ENCODE measurements around the gene GNAL.
"Not testable (repeated sequence)": the region's sequence is repeated elsewhere in the genome, so short reads cannot be mapped to it uniquely, and the experiment has no call there.

Gene GNAL

DNA sequence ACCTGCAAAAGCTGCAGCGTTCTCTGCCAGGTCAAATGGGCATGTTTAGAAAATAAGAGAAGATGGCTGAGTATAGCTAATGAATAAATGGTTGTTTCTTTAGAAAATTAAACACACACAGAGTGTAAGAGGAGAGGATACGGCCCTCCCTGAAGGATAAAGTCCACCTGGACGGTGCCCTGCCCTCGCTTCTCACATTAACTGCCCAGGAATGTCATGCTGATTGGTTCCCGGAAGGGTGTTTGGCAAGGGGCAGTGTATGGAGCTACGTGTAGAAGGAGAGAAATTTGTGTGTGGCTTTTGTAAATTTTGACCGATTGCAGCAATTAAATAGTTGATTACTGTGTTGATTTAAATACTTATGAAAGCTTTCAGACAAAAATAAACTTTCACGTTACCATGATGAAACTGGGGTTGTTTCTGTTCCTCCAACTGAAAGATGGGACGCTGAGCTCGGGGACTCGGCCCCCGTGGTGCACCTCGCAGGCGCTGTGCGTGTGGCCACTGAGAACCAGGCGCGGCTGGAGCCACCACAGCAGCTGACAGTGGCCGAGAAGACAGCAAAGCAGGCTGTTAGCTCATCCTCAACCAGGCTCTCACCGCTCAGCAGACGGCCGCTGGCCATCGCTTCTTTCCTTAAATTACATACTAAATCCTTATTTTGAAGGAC, 196.3 kb downstream of the GNAL start:
- no peak for DNase-seq

DNA sequence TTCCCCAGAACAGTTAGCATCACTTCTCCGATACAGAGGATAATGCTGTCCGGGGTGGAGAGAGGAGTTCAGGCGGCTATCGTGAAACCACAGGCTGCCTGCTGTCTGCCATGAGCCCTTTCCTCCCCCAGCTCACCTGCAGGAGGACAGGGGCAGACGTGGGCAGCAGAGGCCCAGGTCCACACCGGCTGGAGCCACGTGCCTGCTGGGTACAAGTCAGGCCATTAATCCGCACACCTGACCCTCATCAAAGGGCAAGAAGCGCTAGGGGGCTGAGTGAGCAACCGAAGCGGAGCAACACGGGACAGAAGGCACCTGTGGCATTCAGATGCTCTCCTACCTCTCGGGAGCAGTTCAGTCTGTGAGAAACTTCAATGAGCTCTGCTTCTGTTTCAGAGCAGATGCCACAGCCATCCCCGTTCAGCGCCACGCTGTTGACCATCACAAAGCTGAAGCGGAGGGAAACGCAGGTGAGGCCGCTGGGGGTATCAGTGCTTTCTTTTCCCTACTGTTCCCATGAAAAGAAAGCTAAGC, 197.6 kb downstream of the GNAL start:
- no peak for DNase-seq

DNA sequence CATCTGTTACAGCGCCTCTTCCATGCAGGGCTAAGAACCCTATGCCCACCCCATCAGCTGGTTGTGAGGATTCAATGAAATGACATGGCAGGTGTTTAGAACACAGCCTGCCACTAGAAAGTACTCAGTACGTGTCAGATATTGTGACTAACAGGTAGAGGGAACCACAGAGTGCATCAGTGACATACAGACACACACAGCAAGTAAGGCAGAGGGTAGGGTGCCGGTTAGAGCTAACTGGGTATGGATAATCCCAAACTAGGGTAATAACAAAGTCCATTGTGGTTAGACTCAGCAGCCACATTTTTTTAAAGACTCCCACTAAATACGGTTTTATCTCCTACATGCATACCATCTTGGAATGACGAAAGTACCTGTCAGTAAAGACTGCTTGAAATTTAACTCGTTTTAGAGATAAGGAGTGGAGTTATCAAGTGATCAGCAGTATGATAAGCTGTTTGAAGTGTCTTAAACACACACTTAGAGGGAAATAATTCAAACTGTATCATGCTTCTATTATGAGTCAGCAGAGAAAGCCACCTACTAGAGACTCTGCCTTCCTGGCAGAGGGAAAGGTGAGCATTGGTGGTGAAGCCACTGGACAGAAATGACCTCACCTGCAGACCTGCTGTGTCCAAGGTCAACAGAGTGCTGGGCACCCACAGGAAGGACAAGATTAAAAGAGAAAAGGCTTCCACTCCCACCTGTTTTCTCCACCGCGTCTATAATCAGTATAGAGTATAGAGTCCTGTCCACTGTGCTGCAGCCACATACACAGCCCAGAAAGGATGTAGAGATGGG, 198.5 kb downstream of the GNAL start:
- DNase-seq, result peak; percentile 49

- no peak for DNase-seq
These were observed 199.7 kb downstream of the GNAL start for GRCh38 chr18:11888726-11889125.

DNA sequence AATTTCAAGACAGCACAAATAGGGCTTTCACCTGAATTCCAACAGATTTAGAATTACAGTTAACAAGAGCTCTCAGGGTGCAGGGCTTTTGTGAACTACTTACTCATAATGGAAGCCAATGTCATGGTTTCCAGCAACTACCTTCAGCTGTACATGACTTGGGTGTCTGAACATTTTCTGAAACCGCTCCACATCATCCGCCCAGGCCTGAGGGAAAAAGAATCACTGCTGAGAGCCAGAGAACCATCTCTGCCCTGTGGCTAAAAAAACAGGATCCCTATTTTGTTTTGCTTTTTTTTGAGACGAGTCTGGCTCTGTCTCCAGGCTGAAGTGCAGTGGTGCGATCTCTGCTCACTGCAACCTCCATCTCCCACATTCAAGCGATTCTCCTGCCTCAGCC, 200.2 kb downstream of the GNAL start:
- no peak for DNase-seq

- no peak for DNase-seq
These were observed 202.7 kb downstream of the GNAL start for GRCh38 chr18:11891737-11892136.

DNA sequence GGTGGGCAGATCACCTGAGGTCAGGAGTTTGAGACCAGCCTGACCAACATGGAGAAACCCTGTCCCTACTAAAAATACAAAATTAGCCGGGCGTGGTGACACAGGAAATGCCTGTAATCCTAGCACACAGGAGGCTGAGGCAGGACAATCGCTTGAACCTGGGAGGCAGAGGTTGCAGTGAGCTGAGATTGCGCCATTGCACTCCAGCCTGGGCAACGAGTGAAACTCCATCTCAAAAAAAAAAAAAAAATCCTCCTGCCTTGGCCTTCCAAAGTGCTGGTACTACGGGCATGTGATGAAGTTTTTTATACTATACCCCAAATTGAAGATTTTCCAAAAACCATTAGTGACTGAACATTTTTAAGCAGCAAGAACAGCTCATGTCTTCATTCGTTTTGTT, 203.4 kb downstream of the GNAL start:
- DNase-seq, result not testable (repeated sequence)

- no peak for DNase-seq
These were observed 208.7 kb downstream of the GNAL start for GRCh38 chr18:11897781-11898180.

GRCh38 chr18:11899063-11899462, 210.0 kb downstream of the GNAL start:
- no peak for DNase-seq

GRCh38 chr18:11901826-11902438, 212.9 kb downstream of the GNAL start:
- no peak for DNase-seq

GRCh38 chr18:11902522-11903292, 213.6 kb downstream of the GNAL start:
- DNase-seq, result no peak

DNA sequence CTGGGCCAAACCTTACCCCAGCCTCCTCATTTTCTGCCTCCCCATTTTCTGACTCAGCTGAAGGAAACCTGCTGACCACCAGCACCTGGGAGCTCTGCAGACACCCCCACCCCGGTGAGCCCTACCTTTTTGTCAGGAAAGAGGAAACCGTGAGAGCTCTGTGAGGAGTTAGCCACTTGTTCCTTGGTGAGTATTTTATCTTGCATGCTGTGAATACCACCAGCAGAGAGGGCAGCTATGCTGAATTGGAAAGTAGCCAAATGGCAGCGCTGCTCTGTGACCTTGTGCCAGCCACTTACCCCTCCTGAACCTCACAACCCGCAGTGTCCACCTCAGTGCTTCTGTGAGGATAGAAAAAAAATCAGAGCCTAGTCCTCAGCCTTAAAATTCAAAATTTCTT, 216.5 kb downstream of the GNAL start:
- DNase-seq, result no peak

GRCh38 chr18:11906176-11906575, 217.1 kb downstream of the GNAL start:
- DNase-seq, result no peak

DNA sequence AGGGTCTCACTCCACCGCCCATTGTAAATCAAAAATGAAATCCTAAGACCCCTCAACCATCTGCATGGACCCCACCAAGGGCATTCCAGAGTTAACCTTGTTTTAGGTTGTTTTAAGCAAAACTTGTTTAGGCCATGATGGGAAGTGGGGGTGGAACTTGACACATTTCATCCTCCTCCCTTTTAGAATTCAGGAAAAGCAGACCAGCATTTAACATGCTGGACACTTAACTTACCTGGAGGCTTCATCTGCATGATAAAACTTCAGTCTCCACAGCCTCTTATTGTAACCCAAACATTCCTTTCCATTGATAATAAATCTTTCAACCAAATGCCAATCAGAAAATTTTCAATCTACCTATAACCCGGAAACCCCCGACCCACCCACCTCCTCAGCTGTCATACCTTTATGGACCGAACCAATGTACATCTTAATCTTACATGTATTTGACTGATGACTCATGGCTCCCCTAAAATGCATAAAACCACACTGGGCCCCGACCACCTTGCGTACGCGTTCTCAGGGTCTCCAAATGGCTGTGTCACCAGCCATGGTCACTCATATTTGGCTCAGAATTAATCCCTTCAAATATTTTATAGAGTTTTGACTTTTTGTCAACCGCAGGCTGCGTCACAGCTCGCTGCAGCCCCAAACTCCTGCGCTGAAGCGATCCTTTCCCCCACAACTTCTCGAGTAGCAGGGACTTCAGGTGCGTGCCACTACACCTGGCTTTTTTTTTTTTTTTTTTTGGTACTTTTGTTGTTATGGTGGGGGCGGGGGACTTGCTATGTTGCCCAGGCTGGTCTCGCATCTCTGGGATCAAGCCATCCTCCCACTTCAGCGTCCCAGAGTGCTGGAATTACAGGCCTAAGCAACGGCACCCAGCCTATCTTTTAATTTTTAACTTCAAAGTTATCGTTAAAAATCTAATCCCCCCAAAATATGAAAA, 218.1 kb downstream of the GNAL start:
- peak; percentile 41 for DNase-seq

- peak; percentile 99 for DNase-seq
These were observed 219.4 kb downstream of the GNAL start, which contains the start of gene MPPE1 for GRCh38 chr18:11908182-11909060. Gene MPPE1, minus strand, starts transcription at chr18:11908317. Its CDS starts 11,053 bp downstream, at chr18:11897264.

DNA sequence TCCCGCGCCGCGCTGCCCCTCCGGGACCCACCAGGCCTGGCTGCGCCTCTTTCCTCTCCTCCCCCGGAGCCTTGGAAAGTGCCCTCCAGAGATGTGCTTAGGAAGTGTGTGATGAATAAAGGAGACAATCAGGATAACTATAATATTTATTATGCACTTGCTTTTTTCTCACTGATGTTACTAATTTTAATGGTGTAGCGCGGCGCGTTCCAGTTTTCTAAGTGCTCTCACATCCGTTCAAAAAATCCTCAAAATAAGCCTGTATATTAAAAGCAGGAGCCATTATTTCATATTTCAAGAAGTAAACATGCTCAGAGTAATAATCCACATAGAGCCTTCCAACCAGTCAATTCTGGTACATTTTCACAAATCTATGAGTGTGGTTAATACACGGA, 220.0 kb downstream of the GNAL start:
- no peak for DNase-seq

- DNase-seq, result peak; percentile 74
These were observed 220.5 kb downstream of the GNAL start for GRCh38 chr18:11909591-11910026.

DNA sequence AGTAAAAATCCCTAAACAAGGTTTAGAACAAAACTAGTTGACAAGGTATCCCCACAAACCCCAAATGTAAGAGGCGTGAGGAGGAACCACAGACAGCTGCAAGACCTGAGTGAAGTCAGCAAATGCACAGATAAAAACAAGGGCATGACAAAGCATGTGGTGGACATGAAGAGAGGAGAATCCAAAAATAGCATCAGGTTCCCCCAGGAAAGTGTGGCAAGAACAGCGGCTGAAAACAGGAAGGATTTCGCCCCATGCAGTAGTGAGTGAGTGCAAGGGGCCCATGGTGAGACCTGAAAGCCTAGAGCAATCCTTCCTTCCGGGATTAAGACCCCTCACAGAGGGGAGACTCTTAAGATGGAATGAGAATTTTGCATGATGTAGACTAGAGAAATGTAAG, 227.8 kb downstream of the GNAL start:
- DNase-seq, result not testable (repeated sequence)

DNA sequence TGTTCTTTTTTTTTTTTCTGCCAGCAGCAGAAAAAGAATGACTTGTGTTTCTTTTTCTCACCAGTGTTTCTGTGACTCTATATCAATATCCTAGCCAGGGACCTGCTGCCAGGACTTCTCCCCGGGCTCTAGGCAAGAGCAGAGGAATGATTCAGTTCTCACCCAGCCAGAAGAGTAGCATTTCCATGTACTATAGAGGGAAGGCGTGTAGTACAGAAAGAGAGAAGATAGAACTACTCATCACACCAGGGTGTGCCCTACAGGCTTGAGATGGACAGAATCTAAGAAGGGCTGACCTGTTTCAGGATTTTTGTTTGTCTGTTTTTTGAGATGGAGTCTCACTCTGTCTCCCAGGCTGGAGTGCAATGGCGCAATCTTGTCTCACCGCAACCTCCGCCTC, 230.5 kb downstream of the GNAL start:
- DNase-seq, result not testable (repeated sequence)

DNA sequence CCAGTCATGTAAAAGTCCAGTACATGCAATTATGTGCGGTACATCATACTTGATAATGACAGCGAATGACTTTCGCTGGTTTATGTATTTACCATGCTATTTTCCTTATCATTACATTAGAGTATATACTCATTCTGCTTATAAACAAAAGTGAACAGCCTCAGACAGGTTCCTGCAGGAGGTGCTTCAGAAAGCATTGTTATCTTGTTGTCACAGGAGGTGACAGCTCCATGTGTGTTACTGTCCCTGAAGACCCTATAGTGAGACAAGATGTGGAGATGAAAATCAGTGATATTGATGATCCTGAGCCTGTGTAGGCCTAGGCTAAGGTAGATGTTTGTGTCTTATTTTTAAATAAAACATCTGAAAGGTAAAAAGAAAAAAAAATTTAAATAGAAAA, 234.4 kb downstream of the GNAL start:
- DNase-seq, result no peak
